AG04450 (cell line): Measurements from ENCODE around the gene SCUBE3. TPM values are rescaled to one million over a fixed set of nuclear protein-coding genes. Genes with fewer than 3 reads are reported as not detected.

ENCODE experiments used
- CTCF ChIA-PET: fragments of 300-600, 350-600 bp; formaldehyde crosslinking; extraction: SDS; loops from one replicate; lab custom pipeline; 2022; ENCODE audit warnings: antibody characterized with exemption, inconsistent platforms; lab: Charles Lee
- POLR2A ChIA-PET: fragments of 350-600 bp; formaldehyde crosslinking; extraction: SDS; loops from one replicate; lab custom pipeline; 2021; ENCODE audit warnings: antibody characterized with exemption, inconsistent platforms; lab: Yijun Ruan, JAX
- DNase-seq: peaks from one replicate; pipeline ENCODE4 v3.0.0-alpha.2; 2011; ENCODE audit warnings: low read depth, low spot score
- H3K27ac ChIP-seq: one replicate; pipeline ENCODE4 v1.5.1; 2012; ENCODE audit warnings: low read depth, low read length, control low read depth
- H3K27me3 ChIP-seq: one replicate; pipeline ENCODE4 v1.6.0; 2012; ENCODE audit warnings: low read length; ENCODE audit not compliant: control insufficient read depth, insufficient read depth
- H3K4me3 ChIP-seq: 2 replicates; pipeline ENCODE4 v1.5.1; 2011; ENCODE audit warnings: mild to moderate bottlenecking, low read depth, low read length, control low read depth
- H3K9me3 ChIP-seq: 2 replicates; pipeline ENCODE4 v1.5.1; 2012; ENCODE audit warnings: low read length; ENCODE audit not compliant: control insufficient read depth, insufficient read depth
- CTCF ChIP-seq: IDR thresholded peaks from 2 replicates; pipeline ENCODE4 v1.5.1; 2011; ENCODE audit warnings: low read depth, low read length, control low read depth, inconsistent platforms
- polyA plus RNA-seq: library from polyadenylated mRNA; depleted of rRNA; stranded (reverse); fragments of >200 nt; gene quantifications from 2 replicates; pipeline ENCODE4 v1.2.3, GENCODE V29; 2011

The SCUBE3 gene
- polyA plus RNA-seq, 1 experiment: 6.7 TPM

GRCh38 chr6:35218456-35218855, 4.7 kb downstream of the SCUBE3 start:
- Histone ChIP-seq H3K27ac (no peak overlapping the region), H3K9me3 (no peaks in the 10 kb centered on the region; the same call in 1 of the 2 replicates), H3K4me3 (no peak overlapping the region), H3K27me3 (no peaks in the 10 kb centered on the region)
- no peak for TF ChIP-seq CTCF
- CTCF ChIA-PET: interaction anchor here (0.7 to 6.3 kb wide), 5 partner anchors 13 to 79 kb away, joined by 3 to 39 read pairs (median 4); no protein-coding TSS in a partner anchor
- no peak for DNase-seq
- POLR2A ChIA-PET: no interaction called here

- no peak for TF ChIP-seq CTCF
- DNase-seq: no peak
- CTCF ChIA-PET: interaction anchor here (1.0 to 6.3 kb wide), 5 partner anchors 10 to 22 kb away, joined by 3 to 39 read pairs (median 4); no protein-coding TSS in a partner anchor
- Histone ChIP-seq H3K27ac (no peak overlapping the region), H3K27me3 (no peaks in the 10 kb centered on the region), H3K9me3 (no peaks in the 10 kb centered on the region), H3K4me3 (no peak overlapping the region)
- POLR2A ChIA-PET: interaction anchor here (1.0 kb wide), 1 partner anchor 38 kb away, joined by 3 read pairs; no protein-coding TSS in a partner anchor
Observed at GRCh38 chr6:35219683-35220326, 6.0 kb downstream of the SCUBE3 start.

- TF ChIP-seq CTCF: no peak
- no peak overlapping the region for H3K27ac ChIP-seq
- CTCF ChIA-PET: interaction anchor here (0.5 to 6.3 kb wide), 3 partner anchors 9 to 601 kb away, joined by 3 to 39 read pairs (median 5); no protein-coding TSS in a partner anchor
- H3K27me3 ChIP-seq: no peaks in the 10 kb centered on the region
- no peak overlapping the region for H3K4me3 ChIP-seq
- POLR2A ChIA-PET: no interaction called here
- no peak for DNase-seq
- H3K9me3 ChIP-seq: no peaks in the 10 kb centered on the region
Observed at GRCh38 chr6:35220711-35221110, 7.0 kb downstream of the SCUBE3 start.

GRCh38 chr6:35223396-35223795, 9.6 kb downstream of the SCUBE3 start:
- Histone ChIP-seq H3K27ac (no peak overlapping the region), H3K4me3 (no peak overlapping the region), H3K27me3 (no peaks in the 10 kb centered on the region), H3K9me3 (no peaks in the 10 kb centered on the region)
- POLR2A ChIA-PET: no interaction called here
- TF ChIP-seq CTCF: no peak
- CTCF ChIA-PET: interaction anchor here (1.2 to 1.6 kb wide), 2 partner anchors 17 to 18 kb away, joined by 3 to 4 read pairs; no protein-coding TSS in a partner anchor
- no peak for DNase-seq

GRCh38 chr6:35224720-35225119, 11.0 kb downstream of the SCUBE3 start:
- POLR2A ChIA-PET: no interaction called here
- H3K9me3 ChIP-seq: no peaks in the 10 kb centered on the region
- CTCF ChIA-PET: interaction anchor here (0.5 to 1.8 kb wide), 2 partner anchors 19 to 330 kb away, joined by 3 to 9 read pairs; no protein-coding TSS in a partner anchor
- H3K27me3 ChIP-seq: no peaks in the 10 kb centered on the region
- TF ChIP-seq CTCF: no peak
- no peak for DNase-seq
- H3K27ac ChIP-seq: no peak overlapping the region
- no peak overlapping the region for H3K4me3 ChIP-seq
